Bronchial smooth muscle cell (primary cell): ENCODE data around the gene DCT. TPM values are rescaled to one million over a fixed set of nuclear protein-coding genes. Genes with fewer than 3 reads are reported as not detected.

ENCODE experiments used
- total RNA-seq: library from RNA; depleted of rRNA; stranded (reverse); fragments of >200 nt; gene quantifications from 2 replicates; pipeline ENCODE4 v1.2.1, GENCODE V29; 2014

The DCT gene
- total RNA-seq, result under 0.01 and 0.09 TPM in 2 replicates

DNA sequence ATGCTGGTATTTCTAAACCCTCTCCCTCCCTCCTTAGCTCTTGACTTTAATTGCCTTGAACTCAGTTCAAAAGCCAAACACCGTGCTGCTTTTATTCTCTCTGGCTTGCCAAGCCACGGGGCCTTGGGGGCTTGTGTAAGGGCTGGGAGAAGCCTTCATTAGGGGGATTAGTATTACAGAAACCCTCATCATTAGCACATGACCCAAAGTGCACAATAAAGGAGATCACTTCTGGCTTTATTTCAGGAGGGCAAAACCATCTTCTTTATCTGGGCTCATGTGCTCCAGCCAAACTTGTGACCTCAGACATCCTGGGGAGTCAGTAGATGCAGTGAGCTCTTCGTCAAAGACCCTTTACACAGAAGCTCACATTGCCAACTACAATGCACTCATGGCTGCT is at the start of gene DCT:
TSS of gene DCT (minus strand) at position 67 of the 400 bp plus-strand sequence. CDS start 427 bp downstream, outside the sequence.

Other genes with a start within 250 kb of the DCT start
- 5.2 and 9.1 TPM in 2 replicates for gene TGDS, start 116.5 kb upstream of the DCT start, total RNA-seq
- 3.3 and 5.2 TPM in 2 replicates for gene GPR180, start 122.2 kb upstream of the DCT start, total RNA-seq
- gene SOX21, start 232.9 kb upstream of the DCT start, total RNA-seq, result not detected in 2 replicates